Gastroesophageal sphincter (tissue), 4 donors: ENCODE measurements around the gene ELOB. TPM values are rescaled to one million over a fixed set of nuclear protein-coding genes. Genes with fewer than 3 reads are reported as not detected.

Experiments
- ATAC-seq: fragments of 150-250 bp; one replicate; pipeline ENCODE4 v1.9.1; 2016; ENCODE audit warnings: mild to moderate bottlenecking, moderate library complexity
- H3K27ac ChIP-seq, 4 donors: fragments of 200-600 bp; sonication (generic) in 3 of 4; 1 replicate in 3 of 4; 2 replicates in 1 of 4; pipeline ENCODE4 v1.5.1; 2016 to 2019
- H3K27me3 ChIP-seq: fragments of 200-600 bp; sonication (generic); one replicate; pipeline ENCODE4 v1.5.1; 2019
- H3K36me3 ChIP-seq, 2 donors: fragments of 200-600 bp; sonication (generic); one replicate each; pipeline ENCODE4 v1.5.1; 2019; ENCODE audit warnings: control low read depth in 1 of 2
- H3K4me1 ChIP-seq, 3 donors: fragments of 200-600 bp; sonication (generic); 1 replicate in 2 of 3; 2 replicates in 1 of 3; pipeline ENCODE4 v1.5.1; 2016 to 2019; ENCODE audit warnings: control low read depth in 2 of 3
- H3K4me3 ChIP-seq, 2 donors: fragments of 200-600 bp; sonication (generic); one replicate each; pipeline ENCODE4 v1.5.1; 2019; ENCODE audit warnings: mild to moderate bottlenecking in 1 of 2, moderate library complexity in 1 of 2
- H3K9me3 ChIP-seq, 3 donors: fragments of 200-600 bp; sonication (generic); one replicate each; pipeline ENCODE4 v1.5.1; 2017 to 2019; ENCODE audit warnings: control low read depth in 2 of 3
- CTCF ChIP-seq, 4 experiments: fragments of 200-600 bp in 2 of 4; fragments of 450-650 bp in 2 of 4; sonication (generic) in 1 of 4; IDR thresholded peaks; one replicate each; pipeline ENCODE4 v1.5.1; 2017 to 2019; ENCODE audit warnings: antibody characterized with exemption in 4 of 4, mild to moderate bottlenecking in 2 of 4, moderate library complexity in 2 of 4
- EP300 ChIP-seq: sonication (generic); formaldehyde crosslinking; IDR thresholded peaks from one replicate; pipeline ENCODE4 v1.6.1; 2017; ENCODE audit warnings: antibody characterized with exemption, mild to moderate bottlenecking
- POLR2A ChIP-seq, 2 donors: fragments of 450-650 bp; IDR thresholded peaks; one replicate each; pipeline ENCODE4 v1.6.1; 2017; ENCODE audit warnings: antibody characterized with exemption in 2 of 2, mild to moderate bottlenecking in 2 of 2, moderate library complexity in 1 of 2
- POLR2AphosphoS5 ChIP-seq: sonication (generic); formaldehyde crosslinking; IDR thresholded peaks from one replicate; pipeline ENCODE4 v1.6.1; 2017; ENCODE audit warnings: antibody characterized with exemption
- WGBS, 2 donors: methylation state at CpG; one replicate each; pipeline ENCODE4 v1.1.5; 2018; ENCODE audit warnings: low coverage in 1 of 2; 5-methylcytosine and 5-hydroxymethylcytosine counted together
- total RNA-seq, 4 donors: library from RNA; depleted of rRNA; stranded (reverse); fragments of >200 nt; gene quantifications; one replicate each; pipeline ENCODE4 v1.1.0, GENCODE V29; 2016

Gene ELOB
- total RNA-seq, 4 donors from 2014 or later = 216 to 269 (median 251) TPM

- H3K27me3 ChIP-seq = peaks cover 60% of the 10 kb centered on the region
- no peak for TF ChIP-seq POLR2AphosphoS5
- TF ChIP-seq POLR2A (IDR thresholded peaks at IDR 0.05) = no peak
- TF ChIP-seq CTCF (IDR thresholded peaks at IDR 0.05) = no peak
- TF ChIP-seq EP300 = no peak
- H3K27ac ChIP-seq = no peak overlapping the region
- WGBS, 2 donors = 89% methylated on average over 3 of the region's 4 CpGs; no CpG with 5 or more reads in 1 of the 2 donors
- H3K9me3 ChIP-seq = no peaks in the 10 kb centered on the region
- no peak overlapping the region for H3K4me3 ChIP-seq
- ATAC-seq = no peak
- H3K36me3 ChIP-seq = no peaks in the 10 kb centered on the region
- H3K4me1 ChIP-seq = no peaks in the 10 kb centered on the region
Observed at GRCh38 chr16:2741168-2741567, 35.9 kb downstream of the ELOB start.

DNA sequence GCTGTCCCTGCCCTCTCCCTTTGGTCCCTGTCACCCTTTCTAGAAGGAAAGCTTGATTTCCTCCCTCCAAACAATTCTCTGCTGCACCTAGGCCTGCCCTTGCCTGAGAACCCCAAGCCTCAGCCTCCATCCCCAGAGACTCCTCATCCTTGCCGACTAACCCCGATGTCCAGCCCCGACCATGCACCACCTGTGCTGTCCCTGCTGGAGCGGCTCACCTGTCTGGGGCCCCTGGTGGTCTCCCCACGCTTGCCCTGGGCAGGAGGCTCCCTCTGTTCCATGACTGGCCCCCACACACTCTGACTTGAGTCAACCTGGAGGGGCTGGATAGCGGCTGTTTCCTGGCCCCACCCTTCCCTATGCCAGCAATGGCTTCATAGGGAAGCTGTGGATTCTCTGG lies 36.6 kb downstream of the ELOB start:
- no peak for ATAC-seq
- no peak for TF ChIP-seq POLR2AphosphoS5
- TF ChIP-seq POLR2A (IDR thresholded peaks at IDR 0.05) = no peak
- no peak for TF ChIP-seq CTCF (IDR thresholded peaks at IDR 0.05)
- no peak for TF ChIP-seq EP300
- Histone ChIP-seq H3K4me3 (no peak overlapping the region), H3K27me3 (peaks cover 67% of the 10 kb centered on the region), H3K27ac (no peak overlapping the region), H3K9me3 (no peaks in the 10 kb centered on the region), H3K36me3 (no peaks in the 10 kb centered on the region), H3K4me1 (no peaks in the 10 kb centered on the region)
- WGBS, 2 donors = 88 to 90% methylated on average over 1 to 2 of the region's 6 CpGs

DNA sequence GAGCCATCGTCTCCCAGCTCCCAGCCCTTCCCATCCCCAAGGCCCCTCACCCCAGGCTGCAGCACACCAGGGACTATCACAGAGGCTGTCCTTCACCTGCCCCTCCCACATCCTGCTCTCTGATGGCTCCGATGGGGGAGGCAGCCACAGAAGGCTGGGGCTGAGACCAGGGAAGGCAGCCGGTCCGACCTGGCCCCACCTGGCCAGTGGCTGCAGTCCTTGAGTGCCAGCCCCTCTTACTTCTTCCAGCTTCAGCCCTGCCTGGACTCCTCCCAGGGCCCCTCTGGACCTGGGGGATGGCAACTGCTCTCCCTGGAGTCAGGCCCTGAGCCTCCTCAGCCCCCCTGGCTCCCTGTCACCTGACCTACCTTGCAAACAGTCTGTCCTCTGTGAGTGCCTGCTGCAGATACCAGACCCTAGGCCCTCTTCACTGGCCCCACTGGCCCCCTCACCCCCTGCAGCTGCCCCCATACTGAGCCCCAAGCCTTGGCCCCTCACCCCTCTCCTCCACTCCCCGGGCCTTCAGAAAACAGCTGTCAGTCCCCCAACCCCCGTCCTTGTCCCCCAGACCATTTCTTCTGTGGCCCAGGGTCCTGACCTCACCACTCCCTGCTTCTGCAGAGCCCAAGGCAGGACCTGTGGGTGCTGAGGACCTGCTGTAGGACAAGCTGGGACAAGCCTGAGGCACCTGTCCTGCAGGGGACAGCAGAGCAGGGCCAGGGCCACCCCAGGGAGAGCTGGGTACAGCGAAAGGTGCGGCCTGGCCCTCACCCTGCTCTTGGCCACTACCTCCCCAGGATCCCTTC lies 37.3 kb downstream of the ELOB start:
- H3K27ac ChIP-seq = no peak overlapping the region
- ATAC-seq = no peak
- H3K4me3 ChIP-seq = no peak overlapping the region
- 33% methylated on average over 1 of the region's 8 CpGs; no CpG with 5 or more reads in 1 of the 2 donors for WGBS, 2 donors
- H3K9me3 ChIP-seq = no peaks in the 10 kb centered on the region
- TF ChIP-seq EP300 (no peak), POLR2A (IDR thresholded peaks at IDR 0.05) (no peak), CTCF (IDR thresholded peaks at IDR 0.05) (no peak), POLR2AphosphoS5 (no peak)
- H3K4me1 ChIP-seq = no peaks in the 10 kb centered on the region
- H3K36me3 ChIP-seq = no peaks in the 10 kb centered on the region
- H3K27me3 ChIP-seq = peaks cover 68% of the 10 kb centered on the region

DNA sequence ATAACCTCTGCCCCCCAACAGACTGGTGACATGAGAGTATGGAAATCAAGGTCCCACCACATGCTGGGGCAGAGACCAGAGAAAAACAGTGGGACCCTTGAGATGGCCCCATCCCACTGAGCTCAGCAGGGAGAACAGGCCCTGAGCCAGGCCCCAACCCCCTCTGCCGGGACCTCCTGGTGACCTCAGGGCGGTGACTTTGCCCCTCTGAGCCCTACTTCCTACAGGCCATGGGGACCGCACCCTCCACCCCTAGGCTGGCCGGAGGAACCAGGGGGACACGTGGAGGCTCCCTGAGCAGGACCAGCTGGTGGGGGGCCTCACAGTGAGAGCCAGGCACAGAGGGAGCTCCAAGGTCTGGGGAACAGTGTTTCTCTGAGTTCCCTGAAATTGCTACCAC lies 38.5 kb downstream of the ELOB start:
- TF ChIP-seq EP300 (no peak), POLR2A (IDR thresholded peaks at IDR 0.05) (no peak), CTCF (IDR thresholded peaks at IDR 0.05) (no peak), POLR2AphosphoS5 (no peak)
- Histone ChIP-seq H3K27ac (no peak overlapping the region), H3K4me3 (no peak overlapping the region), H3K36me3 (no peaks in the 10 kb centered on the region), H3K27me3 (peaks cover 79% of the 10 kb centered on the region), H3K4me1 (no peaks in the 10 kb centered on the region), H3K9me3 (no peaks in the 10 kb centered on the region)
- no peak for ATAC-seq
- WGBS, 2 donors = 20% methylated on average over 1 of the region's 5 CpGs; no CpG with 5 or more reads in 1 of the 2 donors

- Histone ChIP-seq H3K27ac (no peak overlapping the region), H3K4me1 (no peaks in the 10 kb centered on the region), H3K27me3 (peaks cover 81% of the 10 kb centered on the region), H3K4me3 (no peak overlapping the region), H3K9me3 (no peaks in the 10 kb centered on the region), H3K36me3 (no peaks in the 10 kb centered on the region)
- ATAC-seq = no peak
- TF ChIP-seq POLR2AphosphoS5 = no peak
- TF ChIP-seq CTCF (IDR thresholded peaks at IDR 0.05) = no peak
- TF ChIP-seq POLR2A (IDR thresholded peaks at IDR 0.05) = no peak
- TF ChIP-seq EP300 = no peak
- no CpG with 5 or more reads among the region's 7 CpGs for WGBS, 2 donors
Observed at GRCh38 chr16:2737895-2738418, 39.1 kb downstream of the ELOB start.
